Retina (tissue), 1 donor: ENCODE data around the gene UNC13A.
"Not testable (repeated sequence)": the region's sequence is repeated elsewhere in the genome, so short reads cannot be mapped to it uniquely, and the experiment has no call there.

Experiments
- DNase-seq: peaks from one replicate; pipeline ENCODE4 v3.0.0-alpha.2; 2016

Gene UNC13A

GRCh38 chr19:17601683-17602082, 86.5 kb downstream of the UNC13A start:
- no peak for DNase-seq

- DNase-seq: no peak
These were observed 88.4 kb downstream of the UNC13A start for GRCh38 chr19:17599780-17600179.

- no peak for DNase-seq
These were observed 89.2 kb downstream of the UNC13A start for GRCh38 chr19:17598953-17599352.

- DNase-seq: not testable (repeated sequence)
These were observed 90.1 kb downstream of the UNC13A start for GRCh38 chr19:17598063-17598462.

- DNase-seq: not testable (repeated sequence)
These were observed 93.9 kb downstream of the UNC13A start for GRCh38 chr19:17594296-17594695.

GRCh38 chr19:17590866-17591265, 97.3 kb downstream of the UNC13A start:
- DNase-seq: no peak

GRCh38 chr19:17585395-17585794, 102.8 kb downstream of the UNC13A start:
- not testable (repeated sequence) for DNase-seq

- no peak for DNase-seq
These were observed 104.0 kb downstream of the UNC13A start for GRCh38 chr19:17584132-17584531.

GRCh38 chr19:17582613-17583012, 105.5 kb downstream of the UNC13A start:
- DNase-seq: no peak

- DNase-seq: no peak
These were observed 106.8 kb downstream of the UNC13A start for GRCh38 chr19:17581211-17581874.

GRCh38 chr19:17580470-17581144, 107.5 kb downstream of the UNC13A start:
- no peak for DNase-seq

- DNase-seq: peak; percentile 42
These were observed 108.4 kb downstream of the UNC13A start for GRCh38 chr19:17579661-17580244.

- DNase-seq: no peak
These were observed 110.6 kb downstream of the UNC13A start for GRCh38 chr19:17577457-17578097.

GRCh38 chr19:17576758-17577456, 111.2 kb downstream of the UNC13A start:
- peak; percentile 20 for DNase-seq

- no peak for DNase-seq
These were observed 112.0 kb downstream of the UNC13A start for GRCh38 chr19:17575871-17576757.

GRCh38 chr19:17572638-17573037, 115.5 kb downstream of the UNC13A start:
- DNase-seq: no peak

- no peak for DNase-seq
These were observed 117.4 kb downstream of the UNC13A start for GRCh38 chr19:17570791-17571190.

- not testable (repeated sequence) for DNase-seq
These were observed 117.9 kb downstream of the UNC13A start for GRCh38 chr19:17570291-17570690.

- DNase-seq: no peak
These were observed 120.2 kb downstream of the UNC13A start for GRCh38 chr19:17567940-17568339.

GRCh38 chr19:17565611-17566010, 122.5 kb downstream of the UNC13A start:
- no peak for DNase-seq

GRCh38 chr19:17564781-17565180, 123.4 kb downstream of the UNC13A start:
- no peak for DNase-seq

GRCh38 chr19:17562561-17562960, 125.6 kb downstream of the UNC13A start:
- DNase-seq: no peak
